Measurements from ENCODE around the gene EHMT1.

- TF ChIP-seq CTCF (conservative IDR thresholded peaks at IDR 0.05; ENCODE audit: low read length): no peak
- no peak for TF ChIP-seq EZH2phosphoT487 (IDR thresholded peaks at IDR 0.05; ENCODE audit: borderline replicate concordance)
Measured at GRCh38 chr9:137750566-137750965, 131.8 kb downstream of the EHMT1 start.

All from Loucy (cell line).